Cardiac muscle cell (in vitro differentiated cells and primary cell): ENCODE measurements around the gene ATP5F1C. TPM values are rescaled to one million over a fixed set of nuclear protein-coding genes. Genes with fewer than 3 reads are reported as not detected.
A peak's percentile ranks its signal among the peaks of the same experiment; 100 is the strongest.

Experiments
- DNase-seq, 2 donors: peaks; one replicate each; pipeline versions ENCODE4 v3.0.0 to v3.0.0-alpha.2; 2010 to 2017; ENCODE audit warnings: low read depth in 1 of 2, low spot score in 1 of 2
- H3K27ac ChIP-seq: fragments of 200-600 bp; sonication (generic); 2 replicates; pipeline ENCODE4 v1.5.1; 2016
- H3K27me3 ChIP-seq: fragments of 200-600 bp; sonication (generic); 2 replicates; pipeline ENCODE4 v1.6.0; 2016; ENCODE audit warnings: control low read depth
- H3K36me3 ChIP-seq: fragments of 200-600 bp; sonication (generic); 2 replicates; pipeline ENCODE4 v1.5.1; 2016; ENCODE audit warnings: control low read depth
- H3K4me1 ChIP-seq: fragments of 200-600 bp; sonication (generic); 2 replicates; pipeline ENCODE4 v1.8.1; 2017; ENCODE audit warnings: low read depth, mild to moderate bottlenecking, mixed run types
- H3K4me3 ChIP-seq: fragments of 200-600 bp; sonication (generic); 2 replicates; pipeline ENCODE4 v1.5.1; 2016; ENCODE audit warnings: mild to moderate bottlenecking
- H3K9me3 ChIP-seq: fragments of 200-600 bp; sonication (generic); 2 replicates; pipeline ENCODE4 v1.5.1; 2017; ENCODE audit warnings: low read depth, mild to moderate bottlenecking, control low read depth
- polyA plus RNA-seq: library from polyadenylated mRNA; unstranded; fragments of >200 nt; fragmentation: Nextera tagmentation; extraction: Ambion mirVana; gene quantifications from 2 replicates; pipeline ENCODE4 v1.2.1, GENCODE V29; 2016
- total RNA-seq: library from RNA; depleted of rRNA; stranded (reverse); fragments of >200 nt; gene quantifications from 2 replicates; pipeline ENCODE4 v1.2.3, GENCODE V29; 2016
- TF ChIP-seq, protein P1 (sequence below): IDR thresholded peaks from 2 replicates; pipeline ENCODE4 v1.5.1; 2012; ENCODE audit warnings: low read depth, mild to moderate bottlenecking, low read length

The ATP5F1C gene
- total and polyA plus RNA-seq, 2 experiments from 2014 or later: 341 to 811 TPM

DNA sequence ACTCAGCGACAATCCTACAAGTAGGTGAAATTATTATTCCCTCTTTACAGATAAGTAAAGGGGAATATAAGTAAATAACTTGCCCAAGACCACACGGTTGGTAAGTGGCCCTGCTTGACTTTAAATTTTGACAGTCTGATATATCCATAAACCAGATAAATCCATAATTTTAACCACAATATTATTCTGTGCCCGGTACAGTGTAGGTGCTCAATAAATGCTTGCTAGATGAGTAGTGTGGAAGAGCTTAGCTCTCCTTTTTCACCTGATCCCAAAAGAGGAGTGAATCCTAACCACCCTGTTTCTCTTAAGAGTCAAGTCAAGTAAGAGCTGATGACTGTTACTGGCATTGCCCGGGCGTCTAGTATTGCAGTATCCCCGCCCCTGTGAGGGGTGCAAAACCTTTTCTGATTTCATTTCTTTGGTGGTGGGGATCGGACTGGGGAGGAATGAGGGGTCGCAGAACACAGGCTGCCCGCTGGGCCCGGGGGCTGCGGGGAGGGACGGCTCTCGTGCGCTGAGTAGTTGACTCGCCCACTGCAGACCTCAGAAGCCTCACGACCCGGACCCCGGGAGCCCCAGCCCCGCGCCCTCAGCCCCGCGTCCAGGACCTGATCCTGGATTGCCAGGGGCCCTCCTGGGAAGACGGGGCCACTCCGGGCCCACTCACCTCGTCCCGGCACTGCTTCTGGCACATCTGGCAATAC is 674 bp upstream of the ATP5F1C start:
- Histone ChIP-seq H3K36me3 (no peaks in the 10 kb centered on the region), H3K4me1 (peaks cover 18% of the 10 kb centered on the region), H3K9me3 (no peaks in the 10 kb centered on the region), H3K27ac (peak overlapping the region; percentile 77), H3K4me3 (peak overlapping the region; percentile 58), H3K27me3 (no peaks in the 10 kb centered on the region)
- peak in 1 of 2 donors; percentile 11 for DNase-seq
- TF ChIP-seq, protein P1, sequence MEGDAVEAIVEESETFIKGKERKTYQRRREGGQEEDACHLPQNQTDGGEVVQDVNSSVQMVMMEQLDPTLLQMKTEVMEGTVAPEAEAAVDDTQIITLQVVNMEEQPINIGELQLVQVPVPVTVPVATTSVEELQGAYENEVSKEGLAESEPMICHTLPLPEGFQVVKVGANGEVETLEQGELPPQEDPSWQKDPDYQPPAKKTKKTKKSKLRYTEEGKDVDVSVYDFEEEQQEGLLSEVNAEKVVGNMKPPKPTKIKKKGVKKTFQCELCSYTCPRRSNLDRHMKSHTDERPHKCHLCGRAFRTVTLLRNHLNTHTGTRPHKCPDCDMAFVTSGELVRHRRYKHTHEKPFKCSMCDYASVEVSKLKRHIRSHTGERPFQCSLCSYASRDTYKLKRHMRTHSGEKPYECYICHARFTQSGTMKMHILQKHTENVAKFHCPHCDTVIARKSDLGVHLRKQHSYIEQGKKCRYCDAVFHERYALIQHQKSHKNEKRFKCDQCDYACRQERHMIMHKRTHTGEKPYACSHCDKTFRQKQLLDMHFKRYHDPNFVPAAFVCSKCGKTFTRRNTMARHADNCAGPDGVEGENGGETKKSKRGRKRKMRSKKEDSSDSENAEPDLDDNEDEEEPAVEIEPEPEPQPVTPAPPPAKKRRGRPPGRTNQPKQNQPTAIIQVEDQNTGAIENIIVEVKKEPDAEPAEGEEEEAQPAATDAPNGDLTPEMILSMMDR: no peak

DNA sequence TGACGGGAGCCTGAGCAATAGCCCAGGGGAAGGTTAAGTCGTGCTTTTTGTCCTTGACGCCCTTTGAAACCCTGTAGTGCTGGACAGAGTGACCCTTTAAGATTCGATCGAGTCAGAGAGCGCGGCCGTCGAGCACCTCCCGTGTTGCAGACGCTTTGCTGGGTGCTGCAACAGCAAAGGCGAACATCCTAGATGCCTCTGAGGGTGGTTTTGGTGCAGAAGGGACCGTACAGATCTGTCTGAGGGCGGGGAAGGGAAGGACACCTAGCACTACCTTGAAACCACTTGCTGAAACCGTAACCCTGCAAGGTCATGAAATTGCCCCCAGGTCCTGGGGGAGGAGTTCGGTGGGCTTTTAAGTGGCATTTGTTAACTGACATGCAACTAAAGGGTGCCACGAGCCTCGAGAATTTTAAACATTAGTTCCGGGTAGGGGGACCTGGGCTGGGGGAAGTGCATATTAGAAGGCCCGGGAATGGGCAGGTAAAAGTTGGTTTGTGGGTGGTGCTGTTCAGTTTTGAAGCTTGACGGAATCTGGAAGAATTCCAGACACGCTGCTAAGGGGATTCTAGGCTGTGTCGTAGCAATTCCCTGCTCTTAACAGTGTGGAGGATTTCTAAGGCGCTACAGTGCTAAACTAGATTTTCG is 786 bp downstream of the ATP5F1C start:
- Histone ChIP-seq H3K27me3 (no peaks in the 10 kb centered on the region), H3K4me1 (peaks cover 18% of the 10 kb centered on the region), H3K27ac (peak overlapping the region; percentile 88), H3K9me3 (no peaks in the 10 kb centered on the region), H3K4me3 (peak overlapping the region; percentile 58), H3K36me3 (no peaks in the 10 kb centered on the region)
- TF ChIP-seq, protein P1: no peak
- peak; percentile 49 to 52 for DNase-seq

DNA sequence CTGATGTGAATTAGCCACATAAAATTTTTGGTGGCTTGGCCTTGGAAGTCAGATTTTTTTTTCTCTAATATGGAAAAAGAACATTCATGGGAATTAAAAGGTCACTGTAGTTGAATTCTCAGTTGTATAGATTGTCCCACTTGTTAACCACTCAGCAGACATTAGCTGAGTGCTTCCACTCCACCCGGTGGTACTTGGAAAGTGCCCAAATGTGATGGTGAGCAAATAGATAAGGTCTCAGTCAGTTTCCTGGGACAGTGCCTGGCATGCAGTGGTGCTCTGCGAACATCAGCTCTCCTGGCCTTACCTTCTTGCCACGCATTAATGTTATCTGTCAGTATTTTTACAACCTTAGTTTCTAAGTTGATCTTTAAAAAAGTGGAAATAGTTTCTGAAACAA is 1.4 kb downstream of the ATP5F1C start:
- peaks cover 18% of the 10 kb centered on the region for H3K4me1 ChIP-seq
- H3K27me3 ChIP-seq: no peaks in the 10 kb centered on the region
- H3K36me3 ChIP-seq: no peaks in the 10 kb centered on the region
- TF ChIP-seq, protein P1: no peak
- H3K9me3 ChIP-seq: no peaks in the 10 kb centered on the region
- peak; percentile 41 to 42 for DNase-seq
- peak overlapping the region; percentile 58 for H3K4me3 ChIP-seq
- H3K27ac ChIP-seq: peak overlapping the region; percentile 88

DNA sequence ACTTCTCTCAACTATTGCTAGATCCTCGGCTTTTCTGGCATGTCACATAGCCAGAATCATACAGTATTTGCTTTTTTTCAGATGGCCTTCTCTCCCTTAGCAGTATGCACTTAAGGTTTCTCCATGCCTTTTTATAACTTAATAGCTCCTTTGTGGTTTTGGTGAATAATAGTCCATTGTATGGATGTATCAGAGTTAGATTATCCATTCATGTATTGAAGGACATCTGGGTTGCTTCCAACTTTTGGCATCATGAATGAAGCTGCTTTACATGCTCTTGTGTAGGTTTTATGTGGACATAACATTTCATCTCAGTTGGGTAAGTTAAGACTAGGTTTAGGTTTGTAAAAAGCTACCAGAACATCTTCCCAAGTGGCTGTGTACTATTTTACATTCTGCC is 4.6 kb downstream of the ATP5F1C start:
- Histone ChIP-seq H3K4me1 (peaks cover 22% of the 10 kb centered on the region), H3K4me3 (no peak overlapping the region), H3K27me3 (no peaks in the 10 kb centered on the region), H3K9me3 (no peaks in the 10 kb centered on the region), H3K36me3 (peaks cover 6% of the 10 kb centered on the region), H3K27ac (no peak overlapping the region)
- DNase-seq: peak in 1 of 2 donors; percentile 16
- TF ChIP-seq, protein P1: no peak

DNA sequence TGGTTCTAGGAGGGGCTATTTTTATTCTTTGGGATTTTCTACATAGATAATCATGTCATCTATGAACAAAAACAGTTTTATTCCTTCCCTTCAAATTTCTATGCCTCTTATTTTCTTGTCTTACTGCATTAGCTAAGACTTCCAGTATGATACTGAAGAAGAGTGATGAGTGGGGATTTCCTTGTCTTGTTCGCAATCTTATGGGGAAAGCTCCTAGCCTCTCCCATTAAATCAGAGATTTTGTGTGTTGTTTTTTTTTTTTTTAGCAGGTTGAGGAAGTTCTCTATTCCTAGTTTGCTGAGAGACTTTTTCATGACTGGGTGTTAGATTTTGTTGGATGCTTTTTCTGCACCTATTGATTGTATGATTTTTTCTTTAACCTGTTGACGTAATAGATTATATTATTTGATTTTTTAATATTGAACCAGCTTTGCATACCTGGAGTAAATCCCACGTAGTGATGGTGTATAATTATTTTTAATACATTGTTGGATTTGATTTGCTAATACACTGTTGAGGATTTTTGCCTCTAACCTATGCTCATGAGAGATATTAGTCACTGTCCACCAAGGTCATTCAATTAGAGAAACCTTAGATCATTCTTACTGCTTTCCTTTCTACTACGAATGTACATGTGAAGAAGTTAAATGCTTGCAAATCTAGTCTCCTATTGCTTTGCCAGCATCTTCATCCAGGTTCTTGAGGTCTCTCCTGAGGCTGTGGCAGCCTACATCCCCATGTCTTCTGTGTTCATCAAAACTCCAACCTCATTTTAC is 6.5 kb downstream of the ATP5F1C start:
- DNase-seq: no peak
- Histone ChIP-seq H3K27ac (peak overlapping the region; percentile 11), H3K4me1 (peaks cover 20% of the 10 kb centered on the region), H3K36me3 (peaks cover 20% of the 10 kb centered on the region), H3K9me3 (no peaks in the 10 kb centered on the region), H3K27me3 (no peaks in the 10 kb centered on the region), H3K4me3 (no peak overlapping the region)
- TF ChIP-seq, protein P1: no peak
